ENCODE measurements around the gene GTPBP8.

- TF ChIP-seq CTCF (IDR thresholded peaks at IDR 0.05; ENCODE audit: insufficient read depth, low read depth, low read length) (no peak), EZH2 (IDR thresholded peaks at IDR 0.05; ENCODE audit: insufficient read depth, low read length) (no peak)
These were observed 23.4 kb upstream of the GTPBP8 start for GRCh38 chr3:112967425-112967824.

Data from astrocyte (in vitro differentiated cells and primary cell).